Effector CD8-positive, alpha-beta T cell (primary cell): ENCODE data around the gene HOXA13.

Source experiments
- DNase-seq: peaks from one replicate; lab custom pipeline; 2025; lab: John Stamatoyannopoulos, UW

The HOXA13 gene

DNA sequence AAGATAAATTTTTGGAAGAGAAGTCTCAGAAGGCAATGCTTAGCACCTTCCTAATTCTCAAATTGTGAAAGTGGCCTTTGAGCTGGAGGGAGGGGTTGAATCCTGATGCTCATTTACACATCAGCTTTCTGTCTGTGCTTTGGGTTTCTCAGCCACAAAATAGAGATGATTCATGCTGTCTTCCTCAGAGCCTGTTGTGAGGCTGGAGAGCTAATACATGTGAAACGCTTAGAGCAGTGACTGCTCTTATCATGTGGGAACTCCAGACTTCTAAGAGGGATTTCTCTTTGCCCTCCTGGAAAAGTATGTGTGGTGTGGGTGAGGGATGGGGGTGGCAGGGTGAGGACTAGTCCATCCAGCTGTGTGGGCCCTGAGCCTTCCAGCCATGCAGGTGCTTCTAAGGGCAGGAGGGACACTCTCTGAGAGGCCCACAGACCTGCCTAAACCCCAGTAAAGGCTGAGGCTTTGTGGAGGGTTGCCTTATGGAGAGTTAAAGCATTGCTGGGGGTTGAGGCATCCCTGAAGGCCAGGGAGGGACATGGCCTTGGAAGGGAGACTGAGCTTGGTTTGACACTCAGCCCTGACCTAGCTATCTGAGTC, 37.9 kb upstream of the HOXA13 start:
- no peak for DNase-seq

DNA sequence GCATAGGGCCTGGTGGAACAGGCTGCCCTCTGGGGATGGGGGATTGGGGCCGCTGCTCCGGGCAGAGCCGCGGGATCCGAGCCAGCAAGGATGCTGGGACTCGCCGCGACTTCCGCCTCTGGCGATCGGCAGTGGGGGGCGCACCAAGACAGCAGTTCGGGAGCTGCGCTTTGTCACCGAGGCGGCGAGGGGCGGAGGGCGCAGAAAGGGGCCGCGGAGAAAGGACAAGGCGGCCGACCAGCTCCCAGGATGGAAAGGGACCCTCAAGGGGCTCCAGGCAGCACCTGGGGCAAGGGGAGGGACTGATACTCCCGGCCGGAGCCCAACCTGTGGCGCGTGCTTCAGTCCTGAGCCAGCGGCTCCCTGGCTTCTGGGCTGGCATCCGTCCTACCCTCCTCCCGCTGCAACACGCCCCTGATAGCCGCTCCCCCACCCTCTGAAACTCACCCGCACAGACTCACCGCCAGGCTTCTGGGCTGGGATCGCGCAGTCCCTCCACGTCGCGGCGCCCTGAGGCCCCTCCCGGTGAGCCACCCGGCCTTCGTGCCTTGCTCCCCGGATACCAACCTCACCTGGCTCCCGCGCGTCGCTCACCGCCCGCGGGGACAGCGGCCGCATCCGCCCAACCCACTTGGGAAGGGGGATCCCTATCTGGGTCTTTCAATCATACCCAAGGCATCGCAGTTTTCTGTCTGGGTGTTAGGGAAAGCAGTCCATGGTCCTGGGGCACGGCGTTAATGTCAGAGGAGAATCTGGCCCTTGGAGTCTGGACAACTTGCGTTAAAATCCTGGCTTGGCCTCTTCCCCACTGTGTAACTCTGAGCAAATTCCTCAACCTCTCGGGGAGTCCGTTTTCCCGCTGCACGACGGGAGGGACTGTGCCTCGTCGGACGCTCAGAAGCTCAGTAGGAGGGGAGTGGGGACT, 35.8 kb upstream of the HOXA13 start:
- DNase-seq: no peak

DNA sequence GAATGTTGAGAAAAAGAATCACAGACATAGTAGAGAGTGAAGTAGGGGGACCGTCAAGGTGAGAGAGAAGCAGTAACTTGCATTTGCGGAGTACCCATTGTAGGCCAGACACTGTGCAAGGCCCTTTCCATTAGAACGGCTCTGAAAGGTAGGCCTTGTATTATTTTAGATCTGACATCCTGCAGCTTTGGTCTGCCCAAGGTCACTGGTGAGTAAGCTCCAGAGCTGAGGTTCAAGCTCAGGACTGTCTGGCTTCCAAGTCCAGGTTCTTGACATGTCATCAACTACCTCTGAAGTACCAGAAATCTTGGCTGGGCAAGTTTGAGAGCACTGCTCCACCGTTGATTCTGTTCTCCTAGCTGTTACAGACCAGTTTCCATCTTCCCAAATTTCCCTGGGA, 29.6 kb upstream of the HOXA13 start:
- no peak for DNase-seq

DNA sequence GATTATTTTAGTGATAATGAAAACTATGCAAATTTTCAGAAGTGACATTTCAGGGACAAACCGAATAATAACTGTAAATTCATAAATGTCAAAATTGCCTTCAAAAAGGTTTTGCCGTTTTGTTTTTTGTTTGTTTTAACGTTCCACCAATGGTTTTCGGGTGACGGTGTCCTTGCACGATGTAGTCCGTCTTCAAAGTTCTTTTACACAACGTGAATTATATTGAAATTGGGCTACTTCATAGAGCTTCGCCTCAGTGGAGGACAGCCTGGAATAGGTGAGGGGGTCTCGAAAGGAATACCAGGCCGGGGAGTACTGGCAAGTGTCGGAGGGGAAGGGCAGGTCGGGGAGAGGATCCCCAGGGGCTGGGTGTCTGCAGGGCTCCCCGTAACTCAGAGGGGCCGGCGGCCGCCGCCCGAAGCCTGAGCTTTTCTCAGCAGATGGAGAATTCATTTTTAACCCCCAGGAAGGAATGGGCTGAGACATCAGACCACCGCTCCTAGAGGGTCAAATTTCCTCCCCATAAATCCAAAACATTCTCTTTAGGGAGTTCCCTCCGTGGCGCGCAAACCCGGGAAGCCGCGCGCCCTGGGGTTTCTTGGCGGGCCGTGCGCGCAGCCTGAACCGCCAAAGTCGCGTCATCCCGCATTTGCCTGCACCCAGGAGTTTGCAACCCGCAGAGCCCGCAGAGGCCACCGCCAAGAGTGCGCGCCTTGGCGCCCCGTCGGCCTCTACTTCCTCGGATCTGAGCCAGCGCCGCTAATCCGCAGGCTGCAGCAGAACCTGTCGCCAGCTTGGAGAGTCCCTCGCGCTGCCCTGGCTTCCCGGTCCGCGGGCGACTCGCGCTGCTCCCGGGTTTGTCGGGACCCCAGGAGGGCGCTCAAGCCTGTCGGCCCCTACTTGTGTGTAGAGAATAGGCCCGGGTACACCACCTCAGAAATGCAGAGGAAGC, 25.4 kb upstream of the HOXA13 start:
- no peak for DNase-seq

DNA sequence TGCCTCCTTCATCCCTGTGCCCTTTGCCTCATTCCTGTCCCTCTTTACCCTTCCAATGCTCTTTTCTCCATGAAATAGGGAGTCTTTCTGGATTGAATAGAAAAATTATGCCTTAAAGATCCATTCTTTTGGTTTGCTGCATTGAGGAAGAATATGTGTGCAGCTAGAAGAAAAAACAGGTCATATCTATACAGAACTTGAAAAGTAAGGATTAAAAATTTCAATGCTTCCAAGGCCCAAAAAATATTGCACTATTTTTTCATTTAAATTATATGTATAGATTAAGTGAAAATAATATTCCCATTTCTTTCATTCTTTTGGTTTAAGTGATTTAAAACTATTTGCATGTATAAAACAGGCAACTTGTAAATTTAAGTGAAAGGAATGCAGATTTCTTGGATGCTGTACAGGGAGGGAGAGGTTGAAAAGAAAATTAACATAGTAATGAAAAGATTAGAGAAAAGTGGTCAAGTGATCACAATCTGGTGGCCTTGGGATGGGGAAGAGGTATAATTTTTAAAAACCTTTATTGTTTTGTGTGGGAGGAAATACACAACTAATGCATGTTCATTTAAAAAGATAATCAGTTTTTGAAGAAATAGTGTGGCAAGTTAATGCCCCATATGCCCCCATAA, 24.2 kb upstream of the HOXA13 start:
- no peak for DNase-seq

DNA sequence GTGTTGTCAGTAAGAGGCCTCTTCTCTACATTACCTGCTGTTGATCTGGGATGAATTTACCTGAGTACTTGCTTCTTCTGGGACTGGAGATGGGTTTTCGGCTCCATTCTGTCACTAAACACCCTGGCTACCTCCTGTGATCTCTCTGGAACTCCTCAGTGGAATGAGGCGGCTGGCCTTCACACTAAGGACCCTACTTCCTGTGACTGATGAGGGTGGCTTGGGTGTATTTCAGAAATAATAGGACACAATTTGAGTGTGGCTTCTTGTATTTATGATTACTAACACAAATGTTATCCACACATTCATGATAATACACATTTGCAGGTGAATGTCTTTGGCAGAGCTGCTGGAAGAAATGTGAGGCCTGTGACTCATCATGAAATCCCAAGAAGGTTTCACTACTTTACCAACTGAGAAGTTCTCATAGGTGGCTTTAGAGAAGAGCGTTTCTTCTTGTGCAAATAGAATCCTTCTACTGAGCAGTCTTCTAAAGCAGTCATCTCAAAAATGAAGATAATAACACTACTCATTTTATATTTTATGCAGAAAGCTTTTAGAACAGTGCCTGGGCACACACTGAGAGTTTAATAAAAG, 21.4 kb upstream of the HOXA13 start:
- DNase-seq: no peak

DNA sequence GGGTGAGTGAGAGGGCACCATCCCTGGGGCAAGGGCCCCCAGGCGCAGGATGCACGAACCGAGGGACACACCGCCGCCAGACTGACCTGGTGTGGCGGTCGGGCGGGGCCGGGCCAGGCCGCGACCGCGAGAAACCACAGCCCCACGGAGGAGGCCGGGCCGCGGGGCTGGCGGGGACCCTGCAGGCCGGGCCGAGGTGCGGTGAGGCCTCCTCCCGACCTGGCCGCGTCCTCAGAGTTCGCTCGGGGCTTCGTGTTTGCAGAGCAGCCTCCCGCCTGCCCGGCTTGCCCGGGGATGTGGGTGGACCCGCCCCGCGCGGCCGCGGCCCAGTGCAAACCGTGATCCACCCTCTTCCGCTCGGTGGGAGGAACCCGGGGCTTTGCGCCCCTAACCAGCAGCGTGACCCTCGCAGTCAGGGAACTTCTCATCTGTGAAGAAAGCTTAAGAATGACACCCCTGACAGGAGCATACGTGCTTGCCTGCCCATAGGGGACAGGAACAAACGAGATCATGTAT, 20.6 kb upstream of the HOXA13 start:
- DNase-seq: no peak

DNA sequence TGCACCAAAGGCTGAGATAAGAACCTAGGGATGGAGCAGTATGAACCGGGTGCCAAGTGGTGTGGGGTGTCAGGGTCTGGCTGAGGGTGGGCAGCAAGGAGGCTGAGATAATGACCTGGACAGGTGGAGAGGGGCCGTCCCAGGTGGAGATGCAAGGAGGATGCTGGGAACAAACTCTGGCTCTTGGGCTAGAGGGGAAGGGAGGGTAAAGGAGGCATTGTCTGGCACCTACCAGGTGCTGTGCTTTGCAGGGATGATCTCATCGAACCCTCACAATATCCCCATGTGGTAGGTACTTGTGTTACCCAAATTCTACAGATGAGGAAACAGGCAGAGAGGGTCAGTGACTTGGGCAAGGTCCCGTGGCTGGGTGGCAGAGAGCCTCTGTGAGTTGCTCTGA, 19.9 kb upstream of the HOXA13 start:
- DNase-seq: no peak

DNA sequence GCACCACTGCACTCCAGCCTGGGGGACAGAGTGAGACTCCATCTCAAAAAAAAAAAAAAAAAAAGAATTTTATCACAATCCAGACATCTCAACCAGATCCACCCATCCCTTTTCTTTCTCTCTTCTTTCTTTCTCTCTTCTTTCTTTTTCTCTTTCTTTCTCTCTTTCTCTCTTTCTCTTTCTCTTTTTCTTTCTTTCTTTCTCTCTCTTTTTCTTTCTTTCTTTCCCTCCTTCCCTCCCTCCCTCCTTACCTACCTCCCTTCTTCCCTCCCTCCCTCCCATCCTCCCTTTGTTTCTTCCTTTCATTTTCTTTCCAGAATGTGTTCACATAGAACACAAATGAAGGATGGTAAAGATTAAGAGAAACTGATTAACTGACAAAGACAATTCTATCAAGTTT, 18.1 kb upstream of the HOXA13 start:
- DNase-seq: no peak

DNA sequence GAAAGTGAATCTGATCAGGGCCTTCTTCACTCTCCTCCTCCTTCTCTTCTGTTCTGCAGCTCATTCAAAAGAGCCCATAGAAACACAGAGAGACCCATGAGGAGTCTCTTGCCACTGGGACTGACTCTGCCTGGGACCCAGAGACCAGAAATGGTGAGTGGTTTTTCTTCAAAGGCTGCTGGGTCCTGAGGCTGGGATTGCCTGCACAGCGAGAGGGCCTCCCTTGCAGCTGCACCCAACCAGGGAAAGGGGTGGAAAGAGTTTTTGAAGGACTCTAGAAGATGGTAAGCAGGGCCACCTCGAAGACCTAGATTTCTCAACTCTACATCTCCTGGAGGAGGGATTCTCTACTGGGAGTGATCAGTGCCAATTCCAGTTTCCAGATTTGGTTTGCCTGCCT, 15.5 kb upstream of the HOXA13 start:
- no peak for DNase-seq

DNA sequence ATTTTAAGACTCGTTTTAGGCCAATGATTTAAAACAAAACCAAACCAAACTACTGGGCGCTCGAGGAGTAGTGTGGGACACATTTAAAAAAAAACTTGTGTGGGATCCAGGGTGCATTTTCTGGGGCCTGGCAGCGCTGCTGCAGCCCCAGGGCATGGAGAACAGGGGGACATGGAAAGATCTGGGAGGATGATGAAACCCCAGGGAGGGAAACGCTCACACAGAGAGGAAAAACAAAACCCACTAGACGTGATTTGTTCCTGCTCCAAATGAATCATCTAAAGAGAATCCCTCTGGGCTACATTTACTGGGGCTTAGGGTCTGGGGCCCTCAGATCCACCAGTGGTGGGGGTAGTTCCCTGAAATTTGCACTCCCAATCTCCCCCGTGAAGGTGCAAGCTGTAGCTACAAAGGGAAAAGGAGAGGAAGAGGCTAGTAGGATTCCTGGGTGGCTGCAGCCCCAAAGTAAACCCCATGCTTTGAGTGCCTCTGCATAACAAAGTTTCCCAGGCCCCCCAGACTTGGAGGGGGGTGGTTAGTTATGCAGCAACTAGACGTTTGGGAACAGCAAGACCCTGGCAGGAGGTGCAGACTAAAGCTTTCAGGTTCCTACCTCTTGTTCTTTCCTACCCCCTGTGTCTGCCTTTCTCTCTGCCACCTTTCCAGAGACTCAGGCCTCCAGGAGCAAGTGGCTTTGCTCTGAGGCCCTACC, 14.5 kb upstream of the HOXA13 start:
- DNase-seq: no peak

DNA sequence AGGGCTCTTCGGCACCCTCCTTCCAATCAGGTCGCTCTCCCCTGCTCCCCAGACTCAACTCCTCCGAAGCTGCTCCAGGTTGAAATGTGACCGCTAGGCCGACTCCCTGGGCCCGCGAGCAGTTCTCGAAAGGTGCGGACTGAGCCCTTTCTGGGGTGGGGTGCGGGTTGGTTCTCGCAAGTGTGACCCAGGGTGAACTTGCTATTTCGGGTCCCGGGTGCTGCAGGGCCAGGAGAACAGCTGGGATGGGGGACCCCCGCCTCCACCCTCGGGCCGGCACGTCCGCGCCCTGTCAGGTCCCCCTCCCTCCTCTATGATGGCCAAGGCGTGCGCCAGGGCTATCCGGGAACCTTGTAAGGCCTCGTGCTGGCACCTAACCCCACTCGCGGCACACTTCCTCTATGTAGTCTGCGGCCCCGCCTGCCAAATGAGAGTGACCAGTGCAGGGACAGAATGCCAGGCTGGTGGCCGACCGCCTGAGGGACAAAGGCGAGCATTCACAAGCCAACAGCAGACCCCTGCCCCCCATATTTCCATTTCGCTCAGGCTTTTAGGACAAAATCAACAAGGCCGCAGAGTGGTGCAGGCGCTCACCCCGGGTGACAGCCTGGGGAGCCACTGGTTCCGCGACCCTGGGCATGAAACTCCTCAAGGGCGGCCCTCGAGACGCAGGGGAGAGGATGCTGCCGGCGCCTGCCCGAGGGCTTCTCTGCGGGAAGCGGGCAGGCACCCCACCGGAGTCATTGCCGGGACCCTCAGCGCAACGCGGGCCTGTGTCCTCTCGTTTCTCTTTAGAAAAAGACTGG, 13.7 kb upstream of the HOXA13 start:
- DNase-seq: no peak

DNA sequence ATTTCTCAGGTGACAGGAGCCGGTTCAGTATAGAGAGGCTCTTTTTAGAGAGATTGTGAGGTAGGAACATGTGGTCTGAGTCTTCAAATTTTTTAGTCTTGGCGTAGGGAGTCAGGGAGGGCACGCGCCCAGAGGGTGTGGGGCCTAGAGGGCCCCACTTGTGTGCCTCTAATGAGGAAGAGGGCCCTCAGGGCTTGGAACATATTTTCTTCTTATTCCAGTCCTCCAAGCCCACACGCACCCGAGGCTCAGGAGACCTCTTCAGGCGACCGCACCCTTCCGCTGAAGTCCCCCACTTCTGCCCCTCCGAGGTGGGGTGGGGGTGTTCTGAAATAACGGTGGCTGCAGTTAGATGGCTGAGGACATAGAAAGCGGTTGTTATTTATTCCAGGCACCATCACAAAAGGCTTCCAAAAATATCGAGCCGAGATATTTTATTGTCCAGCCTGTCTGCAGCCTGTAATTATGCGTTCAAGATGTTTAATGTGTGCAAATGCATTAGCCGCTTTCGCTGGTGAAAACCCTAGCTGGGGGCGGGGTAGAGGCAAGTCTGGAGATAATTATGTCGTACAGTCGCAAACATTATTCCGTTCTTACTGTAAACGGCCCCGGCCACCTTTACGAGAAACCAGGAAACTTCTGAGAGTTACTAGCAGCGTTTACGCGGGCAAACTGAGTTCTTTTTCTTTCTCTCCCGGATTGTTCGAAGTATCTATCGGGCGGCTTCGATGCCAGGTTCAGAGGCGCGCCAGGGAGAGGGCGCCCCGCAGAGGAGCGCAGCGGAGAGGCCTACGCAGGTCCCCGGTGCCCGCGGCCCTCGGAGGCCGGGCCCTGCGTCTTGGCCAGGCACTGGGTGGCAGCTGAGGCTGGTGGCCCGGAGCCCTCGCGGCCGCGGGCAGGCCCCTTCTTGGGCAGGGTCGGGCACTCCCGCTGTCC, 12.9 kb upstream of the HOXA13 start:
- no peak for DNase-seq

DNA sequence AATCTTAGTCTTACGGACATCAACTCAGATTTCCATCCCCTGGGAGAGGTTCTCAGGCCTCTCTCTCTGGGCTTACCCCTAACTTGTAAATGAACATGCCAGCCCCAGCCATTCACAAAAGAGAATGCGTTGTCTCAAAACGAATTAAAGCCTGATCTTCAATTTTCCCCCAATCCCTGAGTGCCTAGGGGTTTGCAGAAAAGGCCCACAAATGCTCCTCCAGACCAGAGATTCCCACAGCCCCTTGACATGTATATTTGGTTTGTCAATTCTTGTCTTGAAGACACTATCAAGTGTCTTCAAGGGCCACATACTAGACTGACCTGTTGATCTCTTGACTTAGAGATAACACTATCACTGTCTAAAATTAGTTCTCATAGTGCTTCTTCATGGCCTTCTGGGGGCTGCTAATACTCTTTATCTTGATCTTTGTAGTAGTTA, 11.9 kb upstream of the HOXA13 start:
- DNase-seq: no peak

DNA sequence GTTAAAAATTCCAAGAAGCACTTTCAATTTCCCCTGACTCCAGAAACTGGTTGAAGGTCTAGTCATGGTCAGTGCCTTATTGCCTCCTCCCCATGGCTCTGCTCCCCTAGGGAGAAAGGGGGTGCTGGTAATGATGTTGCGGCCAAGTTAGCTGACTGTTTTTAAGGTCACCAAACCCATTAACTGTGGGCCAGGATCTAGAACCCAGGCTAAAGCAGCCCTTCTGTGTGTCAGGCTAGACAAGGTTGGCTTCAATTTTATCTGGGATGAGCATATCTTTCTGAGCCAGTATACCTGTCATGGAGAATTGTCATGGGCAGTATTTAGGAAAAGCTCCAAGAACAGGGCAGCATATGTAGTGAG, 11.2 kb upstream of the HOXA13 start:
- no peak for DNase-seq

DNA sequence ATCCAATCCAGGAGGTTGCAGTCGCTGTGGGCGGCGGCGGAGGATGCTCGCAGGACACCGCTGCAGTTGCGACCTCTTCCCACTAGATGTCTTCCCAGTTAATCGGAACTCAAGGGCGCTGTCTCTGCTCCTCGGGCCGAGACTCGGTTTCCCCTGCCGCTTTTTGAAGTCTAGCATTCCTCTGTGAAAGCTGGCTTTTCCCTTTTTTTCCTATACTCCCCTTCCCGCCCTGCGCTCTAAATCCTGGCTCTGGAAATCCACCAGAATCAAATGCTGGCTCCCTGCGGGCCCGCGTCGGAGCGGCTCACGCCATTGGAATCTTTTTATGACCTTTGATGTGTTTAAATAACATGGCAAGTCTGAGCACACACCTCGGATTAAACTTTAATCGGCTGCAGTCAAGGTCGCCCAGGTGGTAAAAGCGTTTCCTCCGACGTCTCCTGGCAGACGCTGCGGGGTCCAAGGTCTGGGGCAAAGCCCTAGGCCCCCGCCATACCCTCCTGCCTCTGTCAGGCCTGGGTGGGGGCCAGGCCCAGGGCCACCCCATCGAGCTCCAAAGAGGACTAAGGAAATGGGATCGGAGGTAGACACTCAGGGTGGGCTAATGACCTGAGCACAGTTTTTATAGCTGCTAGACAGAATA, 10.7 kb upstream of the HOXA13 start:
- no peak for DNase-seq

DNA sequence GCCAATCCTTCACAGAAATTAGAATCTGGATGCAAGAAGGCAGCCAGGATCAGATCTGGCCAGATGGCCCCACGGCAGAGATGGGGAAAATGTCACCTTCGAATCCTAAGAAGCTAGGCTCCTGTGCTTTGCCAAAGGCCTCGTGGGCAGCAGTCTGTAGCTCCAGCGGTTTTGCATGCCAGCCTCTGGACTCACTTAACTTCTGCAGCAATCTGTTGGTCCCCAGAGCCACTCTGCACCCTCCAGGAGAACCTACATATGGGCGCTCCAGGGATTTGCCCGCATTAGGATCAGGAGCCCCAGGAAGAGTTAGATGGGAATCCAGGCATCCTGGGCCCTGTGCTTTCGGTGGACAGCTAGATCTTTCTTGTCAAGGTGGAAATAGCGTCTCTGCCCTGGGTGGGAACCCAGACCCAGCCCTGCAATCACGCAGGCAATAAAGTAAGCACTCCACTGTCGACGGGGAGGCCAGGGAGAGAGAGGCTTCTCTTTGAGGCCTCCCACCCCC, 10.1 kb upstream of the HOXA13 start:
- no peak for DNase-seq

DNA sequence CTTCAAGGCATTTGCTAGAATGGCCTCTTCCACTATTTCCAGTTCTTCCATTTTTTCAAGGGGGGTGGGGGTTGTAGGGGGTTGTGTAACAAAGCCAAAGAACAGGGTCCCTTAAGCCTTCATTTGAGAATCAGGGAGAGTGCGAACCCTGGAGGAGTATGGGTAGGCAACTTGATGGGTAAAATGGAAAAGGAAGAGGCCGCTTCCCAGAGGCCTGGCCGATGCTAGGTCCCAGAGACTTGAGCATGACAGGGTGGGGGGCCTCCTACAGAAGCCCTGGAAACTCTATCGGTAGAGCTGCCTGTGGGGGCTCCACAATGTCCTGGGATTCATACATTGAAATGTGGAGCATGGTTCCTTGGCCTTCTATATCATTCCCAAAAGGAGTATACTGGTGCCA, 9.1 kb upstream of the HOXA13 start:
- DNase-seq: no peak
